Measurements from ENCODE around the gene LRRK2.
"Not testable (repeated sequence)": the region's sequence is repeated elsewhere in the genome, so short reads cannot be mapped to it uniquely, and the experiment has no call there.

The LRRK2 gene

DNA sequence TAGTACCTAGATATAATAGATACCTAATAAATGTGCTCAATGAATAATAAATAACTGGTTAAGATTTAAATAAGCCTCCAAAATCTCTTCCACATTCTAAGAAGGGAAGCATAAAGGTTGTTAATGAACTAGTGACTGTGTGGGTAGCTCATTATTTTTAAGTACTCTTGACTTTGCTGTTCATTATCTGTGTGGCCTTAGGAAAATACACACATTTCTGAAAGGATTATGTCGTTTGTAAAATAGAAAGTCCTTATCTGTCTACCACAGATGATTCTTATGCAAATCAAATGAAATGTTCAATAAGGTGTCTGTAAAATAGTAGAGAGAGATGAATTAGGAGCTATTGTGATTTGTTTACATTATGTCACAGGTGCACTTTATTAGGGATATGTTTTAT is 119.5 kb downstream of the LRRK2 start:
- in situ Hi-C loops (cut with HindIII; ENCODE audit: low sequenced_read_pairs), result no loop called here
- no peak overlapping the region for H3K4me3 ChIP-seq (ENCODE audit: low read depth, low read length)
- TF ChIP-seq, protein P1, sequence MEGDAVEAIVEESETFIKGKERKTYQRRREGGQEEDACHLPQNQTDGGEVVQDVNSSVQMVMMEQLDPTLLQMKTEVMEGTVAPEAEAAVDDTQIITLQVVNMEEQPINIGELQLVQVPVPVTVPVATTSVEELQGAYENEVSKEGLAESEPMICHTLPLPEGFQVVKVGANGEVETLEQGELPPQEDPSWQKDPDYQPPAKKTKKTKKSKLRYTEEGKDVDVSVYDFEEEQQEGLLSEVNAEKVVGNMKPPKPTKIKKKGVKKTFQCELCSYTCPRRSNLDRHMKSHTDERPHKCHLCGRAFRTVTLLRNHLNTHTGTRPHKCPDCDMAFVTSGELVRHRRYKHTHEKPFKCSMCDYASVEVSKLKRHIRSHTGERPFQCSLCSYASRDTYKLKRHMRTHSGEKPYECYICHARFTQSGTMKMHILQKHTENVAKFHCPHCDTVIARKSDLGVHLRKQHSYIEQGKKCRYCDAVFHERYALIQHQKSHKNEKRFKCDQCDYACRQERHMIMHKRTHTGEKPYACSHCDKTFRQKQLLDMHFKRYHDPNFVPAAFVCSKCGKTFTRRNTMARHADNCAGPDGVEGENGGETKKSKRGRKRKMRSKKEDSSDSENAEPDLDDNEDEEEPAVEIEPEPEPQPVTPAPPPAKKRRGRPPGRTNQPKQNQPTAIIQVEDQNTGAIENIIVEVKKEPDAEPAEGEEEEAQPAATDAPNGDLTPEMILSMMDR (IDR thresholded peaks at IDR 0.05; ENCODE audit: low read depth, low read length, missing control alignments), result no peak
- DNase-seq (ENCODE audit: low read depth), result no peak

- TF ChIP-seq, protein P1 (IDR thresholded peaks at IDR 0.05; ENCODE audit: low read depth, low read length, missing control alignments), result no peak
- in situ Hi-C loops (cut with HindIII; ENCODE audit: low sequenced_read_pairs), result no loop called here
- no peak for DNase-seq (ENCODE audit: low read depth)
- H3K4me3 ChIP-seq (ENCODE audit: low read depth, low read length), result no peak overlapping the region
Measured at GRCh38 chr12:40351976-40352375, 127.2 kb downstream of the LRRK2 start.

DNA sequence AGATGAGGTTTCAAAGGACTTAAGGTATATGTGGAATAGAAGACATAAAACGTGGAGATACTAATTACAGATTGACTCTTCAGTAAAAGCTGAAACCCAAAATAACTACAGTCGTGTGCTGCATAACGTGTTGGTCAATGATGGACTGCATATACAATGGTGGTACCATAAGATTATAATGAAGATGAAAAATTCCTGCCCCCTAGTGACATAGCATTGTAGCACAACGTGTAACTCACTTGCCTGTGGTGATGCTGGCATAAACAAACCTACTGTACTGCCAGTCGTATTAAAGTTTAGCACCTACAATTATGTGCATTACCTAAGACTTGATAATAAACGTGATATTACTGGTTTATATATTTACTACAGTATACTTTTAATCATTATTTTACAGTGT is 150.3 kb downstream of the LRRK2 start:
- in situ Hi-C loops (cut with HindIII; ENCODE audit: low sequenced_read_pairs), result no loop called here
- no peak overlapping the region for H3K4me3 ChIP-seq (ENCODE audit: low read depth, low read length)
- no peak for DNase-seq (ENCODE audit: low read depth)
- TF ChIP-seq, protein P1 (IDR thresholded peaks at IDR 0.05; ENCODE audit: low read depth, low read length, missing control alignments), result no peak

- in situ Hi-C loops (cut with HindIII; ENCODE audit: low sequenced_read_pairs), result no loop called here
- H3K4me3 ChIP-seq (ENCODE audit: low read depth, low read length), result no peak overlapping the region
- TF ChIP-seq, protein P1 (IDR thresholded peaks at IDR 0.05; ENCODE audit: low read depth, low read length, missing control alignments), result no peak
- no peak for DNase-seq (ENCODE audit: low read depth)
Measured at GRCh38 chr12:40376533-40377267, 151.9 kb downstream of the LRRK2 start.

DNA sequence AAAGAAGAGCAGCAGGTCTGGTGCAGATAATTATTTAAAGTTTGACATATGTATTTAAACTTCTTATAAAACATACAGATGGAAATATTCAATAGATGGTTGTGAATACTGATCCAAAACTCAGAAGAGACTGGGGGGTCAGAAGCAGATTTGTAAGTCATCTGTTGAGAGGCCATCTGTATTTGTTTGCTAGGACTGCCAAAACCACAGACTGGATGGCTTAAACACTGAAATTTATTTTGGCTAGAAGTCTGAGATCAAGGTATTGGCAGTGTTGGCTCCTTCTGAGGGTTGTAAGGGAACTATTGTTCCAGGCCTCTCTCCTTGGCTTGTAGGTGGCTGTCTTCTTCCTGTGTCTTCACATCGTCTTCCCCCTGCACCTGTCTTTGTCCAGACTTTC is 153.9 kb downstream of the LRRK2 start:
- in situ Hi-C loops (cut with HindIII; ENCODE audit: low sequenced_read_pairs), result no loop called here
- no peak for DNase-seq (ENCODE audit: low read depth)
- no peak overlapping the region for H3K4me3 ChIP-seq (ENCODE audit: low read depth, low read length)
- TF ChIP-seq, protein P1 (IDR thresholded peaks at IDR 0.05; ENCODE audit: low read depth, low read length, missing control alignments), result no peak

DNA sequence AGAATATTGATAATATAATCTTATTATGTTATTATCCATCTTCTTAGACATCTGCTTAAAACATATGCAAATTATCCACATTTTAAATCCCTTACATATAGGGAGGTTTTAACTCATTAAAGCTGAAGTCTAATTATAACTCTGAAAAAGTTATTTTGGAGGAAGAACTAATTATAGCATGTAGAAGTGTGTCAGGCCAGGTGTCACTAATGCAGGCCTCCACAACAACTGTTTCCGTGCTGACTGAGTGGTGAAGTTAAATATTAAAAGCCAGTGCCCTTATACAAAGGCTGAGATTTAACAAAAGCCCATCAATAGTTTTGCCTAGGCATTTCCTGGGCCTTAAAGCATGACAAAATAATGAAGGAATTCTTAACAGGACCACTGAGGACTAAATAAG is 157.4 kb downstream of the LRRK2 start:
- DNase-seq (ENCODE audit: low read depth), result no peak

DNA sequence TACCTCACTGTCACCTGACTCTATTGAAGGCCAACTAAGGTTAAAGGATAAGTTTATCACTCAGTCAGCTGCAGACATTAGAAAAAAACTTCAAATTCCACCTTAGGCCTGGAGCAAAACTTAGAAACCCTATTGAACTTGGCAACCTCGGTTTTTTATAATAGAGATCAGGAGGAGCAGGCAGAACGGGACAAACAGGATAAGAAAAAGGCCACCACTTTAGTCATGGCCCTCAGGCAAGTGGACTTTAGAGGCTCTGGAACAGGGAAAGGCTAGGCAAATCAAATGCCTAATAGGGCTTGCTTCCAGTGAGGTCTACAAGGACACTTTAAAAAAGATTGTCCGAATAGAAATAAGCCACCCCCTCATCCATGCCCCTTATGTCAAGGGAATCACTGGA is 162.5 kb downstream of the LRRK2 start:
- H3K4me3 ChIP-seq (ENCODE audit: low read depth, low read length); in situ Hi-C loops (cut with HindIII; ENCODE audit: low sequenced_read_pairs); DNase-seq (ENCODE audit: low read depth): not testable (repeated sequence)

More for the DNA sequence above, 157.4 kb downstream of the LRRK2 start:
- in situ Hi-C loops (cut with HindIII; ENCODE audit: low sequenced_read_pairs), result no loop called here
- TF ChIP-seq, protein P1 (IDR thresholded peaks at IDR 0.05; ENCODE audit: low read depth, low read length, missing control alignments), result no peak
- H3K4me3 ChIP-seq (ENCODE audit: low read depth, low read length), result no peak overlapping the region
